Measurements from ENCODE around the gene C19orf67.

DNA sequence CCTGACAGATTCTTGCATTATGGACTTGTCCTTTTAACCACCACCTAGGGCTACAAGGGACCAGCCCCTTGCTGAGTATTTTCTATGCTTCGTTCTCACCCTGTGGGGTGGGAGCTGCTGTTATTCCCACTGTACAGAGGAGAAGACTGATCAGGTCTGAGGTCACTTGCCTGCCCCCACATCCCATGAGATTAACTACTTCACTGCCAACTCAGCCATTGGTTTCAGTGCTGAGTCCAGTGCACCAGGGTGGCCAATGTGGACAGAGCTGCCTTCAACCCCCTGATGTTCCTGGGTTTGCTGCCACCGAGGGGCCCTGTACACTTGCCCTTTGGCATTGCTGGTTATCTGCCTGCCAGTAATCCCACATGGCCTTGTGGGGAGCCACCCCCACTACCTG is 25.1 kb upstream of the C19orf67 start:
- TF ChIP-seq, protein P1, sequence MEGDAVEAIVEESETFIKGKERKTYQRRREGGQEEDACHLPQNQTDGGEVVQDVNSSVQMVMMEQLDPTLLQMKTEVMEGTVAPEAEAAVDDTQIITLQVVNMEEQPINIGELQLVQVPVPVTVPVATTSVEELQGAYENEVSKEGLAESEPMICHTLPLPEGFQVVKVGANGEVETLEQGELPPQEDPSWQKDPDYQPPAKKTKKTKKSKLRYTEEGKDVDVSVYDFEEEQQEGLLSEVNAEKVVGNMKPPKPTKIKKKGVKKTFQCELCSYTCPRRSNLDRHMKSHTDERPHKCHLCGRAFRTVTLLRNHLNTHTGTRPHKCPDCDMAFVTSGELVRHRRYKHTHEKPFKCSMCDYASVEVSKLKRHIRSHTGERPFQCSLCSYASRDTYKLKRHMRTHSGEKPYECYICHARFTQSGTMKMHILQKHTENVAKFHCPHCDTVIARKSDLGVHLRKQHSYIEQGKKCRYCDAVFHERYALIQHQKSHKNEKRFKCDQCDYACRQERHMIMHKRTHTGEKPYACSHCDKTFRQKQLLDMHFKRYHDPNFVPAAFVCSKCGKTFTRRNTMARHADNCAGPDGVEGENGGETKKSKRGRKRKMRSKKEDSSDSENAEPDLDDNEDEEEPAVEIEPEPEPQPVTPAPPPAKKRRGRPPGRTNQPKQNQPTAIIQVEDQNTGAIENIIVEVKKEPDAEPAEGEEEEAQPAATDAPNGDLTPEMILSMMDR (IDR thresholded peaks at IDR 0.05), result no peak
- no peak for TF ChIP-seq POLR2A (IDR thresholded peaks at IDR 0.05)
